Bronchial epithelial cell (primary cell): ENCODE data around the gene WRAP53. TPM values are rescaled to one million over a fixed set of nuclear protein-coding genes. Genes with fewer than 3 reads are reported as not detected.

Source experiments
- DNase-seq: peaks from one replicate; pipeline ENCODE4 v3.0.0-alpha.2; 2010; ENCODE audit warnings: low read depth
- FAIRE-seq: peaks from 2 replicates; lab custom pipeline; 2011; peaks lifted over from hg19 to GRCh38; lab: Jason Lieb, UNC
- H3K27me3 ChIP-seq: 2 replicates; pipeline ENCODE4 v1.5.1; 2011; ENCODE audit warnings: low read length; ENCODE audit not compliant: control insufficient read depth, insufficient read depth
- H3K36me3 ChIP-seq: 2 replicates; pipeline ENCODE4 v1.5.1; 2011; ENCODE audit warnings: low read length; ENCODE audit not compliant: control insufficient read depth, insufficient read depth
- H3K4me3 ChIP-seq: 2 replicates; pipeline ENCODE4 v1.5.1; 2011; ENCODE audit warnings: mild to moderate bottlenecking, low read depth, low read length, control low read depth
- CTCF ChIP-seq: IDR thresholded peaks from 2 replicates; pipeline ENCODE4 v1.5.1; 2011; ENCODE audit warnings: mild to moderate bottlenecking, moderate library complexity, low read length, control low read depth, inconsistent platforms; ENCODE audit not compliant: insufficient read depth, severe bottlenecking
- total RNA-seq: library from RNA; depleted of rRNA; stranded (reverse); fragments of >200 nt; gene quantifications from 2 replicates; pipeline ENCODE4 v1.2.1, GENCODE V29; 2014

WRAP53 gene
- total RNA-seq, 1 donor from 2014 or later, result 4.2 TPM

DNA sequence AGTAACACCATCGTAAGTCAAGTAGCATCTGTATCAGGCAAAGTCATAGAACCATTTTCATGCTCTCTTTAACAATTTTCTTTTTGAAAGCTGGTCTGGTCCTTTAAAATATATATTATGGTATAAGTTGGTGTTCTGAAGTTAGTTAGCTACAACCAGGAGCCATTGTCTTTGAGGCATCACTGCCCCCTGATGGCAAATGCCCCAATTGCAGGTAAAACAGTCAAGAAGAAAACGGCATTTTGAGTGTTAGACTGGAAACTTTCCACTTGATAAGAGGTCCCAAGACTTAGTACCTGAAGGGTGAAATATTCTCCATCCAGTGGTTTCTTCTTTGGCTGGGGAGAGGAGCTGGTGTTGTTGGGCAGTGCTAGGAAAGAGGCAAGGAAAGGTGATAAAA is 15.0 kb upstream of the WRAP53 start:
- Histone ChIP-seq H3K27me3 (no peaks in the 10 kb centered on the region), H3K4me3 (no peak overlapping the region), H3K36me3 (peaks cover 28% of the 10 kb centered on the region)
- DNase-seq, result no peak
- peak; percentile 36 for TF ChIP-seq CTCF
- FAIRE-seq, result no peak

- TF ChIP-seq CTCF, result no peak
These were observed 13.3 kb upstream of the WRAP53 start for GRCh38 chr17:7674934-7675333.

GRCh38 chr17:7676533-7676932 is 11.7 kb upstream of the WRAP53 start:
- DNase-seq (no peak), FAIRE-seq (no peak)
- Histone ChIP-seq H3K36me3 (peaks cover 23% of the 10 kb centered on the region), H3K4me3 (no peak overlapping the region), H3K27me3 (no peaks in the 10 kb centered on the region)
- TF ChIP-seq CTCF, result no peak

More at GRCh38 chr17:7674934-7675333, 13.3 kb upstream of the WRAP53 start:
- Histone ChIP-seq H3K27me3 (no peaks in the 10 kb centered on the region), H3K4me3 (no peak overlapping the region), H3K36me3 (peaks cover 25% of the 10 kb centered on the region)
- FAIRE-seq (peak; percentile 66), DNase-seq (no peak)

DNA sequence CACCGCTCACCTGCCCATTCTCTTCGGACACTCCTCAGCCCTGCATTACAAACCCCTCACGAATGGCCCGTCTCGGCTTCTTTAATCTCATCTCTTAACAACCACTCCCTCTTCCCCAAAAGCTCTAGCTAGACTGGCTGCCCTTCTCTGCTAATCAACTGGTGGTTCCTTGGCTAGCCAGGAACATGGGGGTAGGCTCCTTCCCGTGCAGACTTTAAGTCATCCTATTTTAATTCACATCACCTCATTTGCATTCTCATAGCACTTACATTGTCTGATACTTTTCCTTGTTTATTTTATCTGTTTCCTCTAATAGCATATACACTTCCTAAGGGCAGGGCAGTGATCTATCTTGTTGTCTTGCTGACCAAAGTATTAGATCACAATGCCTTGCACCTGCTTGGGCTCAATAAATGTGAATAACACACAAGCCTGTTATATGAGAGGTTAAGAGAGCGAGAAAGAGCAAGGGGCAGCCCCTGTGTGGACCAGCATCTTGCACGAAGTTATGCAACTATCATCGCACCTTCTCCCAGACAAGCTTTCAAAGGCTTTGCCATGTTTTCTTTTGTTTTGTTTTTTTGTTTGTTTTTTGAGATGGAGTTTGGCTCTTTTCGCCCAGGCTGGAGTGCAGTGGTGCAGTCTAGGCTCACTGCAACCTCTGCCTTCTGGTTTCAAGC is 10.7 kb upstream of the WRAP53 start:
- no peak for DNase-seq
- no peak overlapping the region for H3K4me3 ChIP-seq
- H3K27me3 ChIP-seq, result no peaks in the 10 kb centered on the region
- no peak for TF ChIP-seq CTCF
- peaks cover 21% of the 10 kb centered on the region for H3K36me3 ChIP-seq
- FAIRE-seq, result no peak

DNA sequence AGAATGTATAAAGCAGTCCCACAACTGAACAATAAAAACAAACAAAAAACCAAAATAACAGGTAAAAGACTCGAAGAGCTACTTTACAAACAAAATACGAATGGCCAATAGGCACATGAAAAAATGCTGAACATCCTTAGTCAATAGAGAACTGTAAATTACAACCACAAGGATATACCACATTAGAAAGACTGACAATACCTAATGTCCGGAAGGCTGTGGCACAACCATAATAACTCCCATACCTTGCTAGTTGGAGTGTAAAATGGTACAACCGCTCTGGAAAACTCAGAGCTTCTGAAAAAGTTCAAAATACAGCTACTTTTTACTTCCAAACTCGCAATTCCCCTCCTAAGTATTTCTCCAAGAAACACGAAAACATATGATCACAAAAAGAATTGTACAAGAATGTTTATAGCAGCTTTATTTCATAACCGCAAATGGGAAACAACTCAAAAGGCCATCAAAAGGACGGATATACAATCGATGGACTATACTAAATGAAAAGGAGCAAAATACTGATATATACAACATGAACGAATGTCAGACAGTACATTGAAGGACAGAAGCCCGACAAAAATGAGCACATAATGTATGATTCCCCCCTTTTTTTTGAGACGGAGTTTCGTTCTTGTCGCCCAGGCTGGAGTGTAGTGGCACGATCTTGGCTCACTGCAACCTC is 3.3 kb upstream of the WRAP53 start:
- Histone ChIP-seq H3K27me3 (no peaks in the 10 kb centered on the region), H3K4me3 (peak overlapping the region; percentile 59), H3K36me3 (no peaks in the 10 kb centered on the region)
- TF ChIP-seq CTCF, result no peak
- DNase-seq (no peak), FAIRE-seq (no peak)
